ENCODE measurements around the gene ROGDI. TPM values are rescaled to one million over a fixed set of nuclear protein-coding genes. Genes with fewer than 3 reads are reported as not detected.

The ROGDI gene
- total RNA-seq (ENCODE audit: low replicate concordance), result 22.2 and 49.3 TPM in 2 replicates

GRCh38 chr16:4801962-4802658 lies at the start of gene ROGDI:
Gene ROGDI (minus strand): TSS chr16:4802633. CDS start chr16:4802571, 62 bp downstream.
- peak within 1 kb of the TSS; percentile 88 for H3K27ac Mint-ChIP-seq
- TF ChIP-seq EZH2 (IDR thresholded peaks at IDR 0.05) (no peak), CTCF (IDR thresholded peaks at IDR 0.05) (no peak), EZH2phosphoT487 (IDR thresholded peaks at IDR 0.05) (no peak)
- Histone ChIP-seq H3K9ac (no peak within 1 kb of the TSS), H3K9me3 (ENCODE audit: low read depth) (no peaks in the 10 kb centered on the region), H3K79me2 (ENCODE audit: low read depth) (peaks cover 5% of the 10 kb centered on the region), H3F3A (ENCODE audit: low read depth) (peaks cover 45% of the 10 kb centered on the region), H3K27ac (peak within 1 kb of the TSS; percentile 87), H3K27me3 (no peaks in the 10 kb centered on the region), H2AFZ (replicated peaks) (peak within 1 kb of the TSS; percentile 89), H3K4me1 (peaks cover 15% of the 10 kb centered on the region), H4K20me1 (ENCODE audit: low read depth) (no peaks in the 10 kb centered on the region), H3K36me3 (no peaks in the 10 kb centered on the region), H3K4me3 (peak within 1 kb of the TSS; percentile 91), H3K4me2 (peak within 1 kb of the TSS; percentile 83)
- H3K36me3 Mint-ChIP-seq, result peaks cover 8% of the 10 kb centered on the region
- H3K4me1 Mint-ChIP-seq, result peaks cover 15% of the 10 kb centered on the region
- no peaks in the 10 kb centered on the region for H3K9me3 Mint-ChIP-seq
- peaks cover 6% of the 10 kb centered on the region for H3K27me3 Mint-ChIP-seq (ENCODE audit: insufficient read depth, low read depth)
- H3K4me3 Mint-ChIP-seq, result peak within 1 kb of the TSS; percentile 90
- peak; percentile 94 for DNase-seq (ENCODE audit: low spot score)

GRCh38 chr16:4850211-4850610 lies 47.8 kb upstream of the ROGDI start:
- peaks cover 22% of the 10 kb centered on the region for H3F3A ChIP-seq (ENCODE audit: low read depth)
- no peak overlapping the region for H3K9ac ChIP-seq
- Mint-ChIP-seq H3K36me3 (peaks cover 11% of the 10 kb centered on the region), H3K4me1 (peaks cover 46% of the 10 kb centered on the region), H3K4me3 (peak overlapping the region; percentile 65), H3K27me3 (ENCODE audit: insufficient read depth, low read depth) (peaks cover 4% of the 10 kb centered on the region), H3K9me3 (no peaks in the 10 kb centered on the region), H3K27ac (no peak overlapping the region)
- H4K20me1 ChIP-seq (ENCODE audit: low read depth), result peaks cover 62% of the 10 kb centered on the region
- no peak overlapping the region for H3K4me3 ChIP-seq
- no peak for TF ChIP-seq CTCF (IDR thresholded peaks at IDR 0.05)
- no peak overlapping the region for H3K27ac ChIP-seq
- H3K79me2 ChIP-seq (ENCODE audit: low read depth), result peaks cover 78% of the 10 kb centered on the region
- DNase-seq (ENCODE audit: low spot score), result no peak
- H3K9me3 ChIP-seq (ENCODE audit: low read depth), result no peaks in the 10 kb centered on the region
- H3K4me2 ChIP-seq, result peak overlapping the region; percentile 85
- H3K27me3 ChIP-seq, result no peaks in the 10 kb centered on the region
- H3K36me3 ChIP-seq, result no peaks in the 10 kb centered on the region
- no peak overlapping the region for H2AFZ ChIP-seq (replicated peaks)
- H3K4me1 ChIP-seq, result peaks cover 27% of the 10 kb centered on the region

- Histone ChIP-seq H3K9ac (peak overlapping the region; percentile 75), H3K4me2 (peak overlapping the region; percentile 85), H4K20me1 (ENCODE audit: low read depth) (peaks cover 65% of the 10 kb centered on the region), H3K79me2 (ENCODE audit: low read depth) (peaks cover 91% of the 10 kb centered on the region), H2AFZ (replicated peaks) (peak overlapping the region; percentile 87), H3K36me3 (peaks cover 5% of the 10 kb centered on the region), H3K4me3 (peak overlapping the region; percentile 91), H3K27ac (peak overlapping the region; percentile 82), H3F3A (ENCODE audit: low read depth) (peaks cover 25% of the 10 kb centered on the region), H3K9me3 (ENCODE audit: low read depth) (no peaks in the 10 kb centered on the region), H3K27me3 (no peaks in the 10 kb centered on the region), H3K4me1 (peaks cover 27% of the 10 kb centered on the region)
- peaks cover 46% of the 10 kb centered on the region for H3K4me1 Mint-ChIP-seq
- H3K4me3 Mint-ChIP-seq, result peak overlapping the region; percentile 94
- H3K27ac Mint-ChIP-seq, result no peak overlapping the region
- no peaks in the 10 kb centered on the region for H3K27me3 Mint-ChIP-seq (ENCODE audit: insufficient read depth, low read depth)
- H3K36me3 Mint-ChIP-seq, result peaks cover 6% of the 10 kb centered on the region
- peak; percentile 75 for DNase-seq (ENCODE audit: low spot score)
- no peaks in the 10 kb centered on the region for H3K9me3 Mint-ChIP-seq
- no peak for TF ChIP-seq CTCF (IDR thresholded peaks at IDR 0.05)
- TF ChIP-seq EZH2 (IDR thresholded peaks at IDR 0.05), result no peak
- TF ChIP-seq EZH2phosphoT487 (IDR thresholded peaks at IDR 0.05), result no peak
Observed at GRCh38 chr16:4847774-4848587, 45.5 kb upstream of the ROGDI start.
